Adrenal gland (tissue), 12 donors: ENCODE results near the gene LAMB4. TPM values are rescaled to one million over a fixed set of nuclear protein-coding genes. Genes with fewer than 3 reads are reported as not detected.

Experiments used
- DNase-seq, 7 donors: peaks; one replicate each; pipeline ENCODE4 v3.0.0-alpha.2; 2019 to 2020
- H3K27ac ChIP-seq, 5 donors: fragments of 200-600 bp; sonication (generic) in 4 of 5; 1 replicate in 3 of 5; 2 replicates in 2 of 5; pipeline versions ENCODE4 v1.5.1 to v1.8.0; 2016 to 2020; ENCODE audit warnings: mild to moderate bottlenecking in 1 of 5
- H3K27me3 ChIP-seq: fragments of 200-600 bp; 2 replicates; pipeline ENCODE4 v1.8.0; 2021
- H3K36me3 ChIP-seq, 2 donors: fragments of 200-600 bp; replicated peaks in 1 of 2; 1 replicate in 1 of 2; 2 replicates in 1 of 2; pipeline versions ENCODE4 v1.5.1 to v1.8.0; 2018 to 2022
- H3K4me1 ChIP-seq, 2 donors: fragments of 200-600 bp; replicated peaks in 1 of 2; 1 replicate in 1 of 2; 2 replicates in 1 of 2; pipeline versions ENCODE4 v1.5.1 to v1.8.0; 2018 to 2021
- H3K4me3 ChIP-seq, 4 donors: fragments of 200-600 bp; sonication (generic) in 3 of 4; one replicate each; pipeline ENCODE4 v1.5.1; 2016 to 2018
- H3K9me3 ChIP-seq, 3 donors: fragments of 200-600 bp; sonication (generic) in 1 of 3; replicated peaks in 1 of 3; 1 replicate in 2 of 3; 2 replicates in 1 of 3; pipeline versions ENCODE4 v1.5.1 to v1.8.0; 2016 to 2021
- POLR2A ChIP-seq, 2 donors: fragments of 450-650 bp; IDR thresholded peaks; one replicate each; pipeline ENCODE4 v1.6.1; 2017; ENCODE audit warnings: antibody characterized with exemption in 2 of 2, mild to moderate bottlenecking in 2 of 2, moderate library complexity in 1 of 2
- WGBS, 4 donors: extraction: QIAGEN DNeasy Blood & Tissue Kit in 2 of 4; methylation state at CpG; one replicate each; pipeline versions ENCODE4 v1.1.5 to v1.1.7; 2013 to 2017; 5-methylcytosine and 5-hydroxymethylcytosine counted together
- intact Hi-C, 2 donors: fragments of 100-400 bp; cut with DNase I; formaldehyde crosslinking; loops; one replicate each; pipeline versions ENCODE4 v1.14.1 to v1.15.0; 2022 to 2023
- polyA plus RNA-seq, 3 donors: library from polyadenylated mRNA; stranded (reverse); fragments of 200-250 nt in 2 of 3; fragments of 350-450 nt in 1 of 3; fragmentation: Illumina TruSeq in 1 of 3; extraction: RNeasy Lipid Tissue Mini Kit (QIAGEN cat#74804) in 1 of 3; gene quantifications; one replicate each; pipeline ENCODE4 v1.2.3, GENCODE V29; 2013 to 2014
- total RNA-seq, 9 donors: library from RNA; depleted of rRNA in 4 of 9; stranded (reverse); fragments of >200 nt in 4 of 9; fragments of 120-200 nt in 1 of 9; fragmentation: NEBNext Ultra II Directional in 1 of 9; extraction: Animal tissue kit (Norgen Biotek cat#: 25700) in 1 of 9; gene quantifications; one replicate each; pipeline versions ENCODE4 v1.1.0 to v1.2.4, GENCODE V29; 2013 to 2023
- TF ChIP-seq, protein P1 (sequence below), 6 experiments: fragments of 450-650 bp in 4 of 6; fragments of 200-600 bp in 2 of 6; sonication (generic) in 1 of 6; IDR thresholded peaks; 1 replicate in 5 of 6; 2 replicates in 1 of 6; pipeline versions ENCODE4 v1.5.1 to v1.8.0; 2016 to 2021; ENCODE audit warnings: antibody characterized with exemption in 6 of 6, mild to moderate bottlenecking in 2 of 6, moderate library complexity in 1 of 6
- donor health status: healthy with polysubstance abuse.
- donor health status: Bipolar disorder and iron deficiency.
- donor health status: DM: yes; HTN: yes; CAD: no.
- donor health status: DM: no; HTN: no; CAD: no.
- donor health status: DM: no; HTN: no; CAD: no.
- donor health status: DM: yes; HTN: yes; CAD: no.

The LAMB4 gene
- total and polyA plus RNA-seq, 12 donors = 0.12 to 1.0 (median 0.27) TPM; not detected in 5

DNA sequence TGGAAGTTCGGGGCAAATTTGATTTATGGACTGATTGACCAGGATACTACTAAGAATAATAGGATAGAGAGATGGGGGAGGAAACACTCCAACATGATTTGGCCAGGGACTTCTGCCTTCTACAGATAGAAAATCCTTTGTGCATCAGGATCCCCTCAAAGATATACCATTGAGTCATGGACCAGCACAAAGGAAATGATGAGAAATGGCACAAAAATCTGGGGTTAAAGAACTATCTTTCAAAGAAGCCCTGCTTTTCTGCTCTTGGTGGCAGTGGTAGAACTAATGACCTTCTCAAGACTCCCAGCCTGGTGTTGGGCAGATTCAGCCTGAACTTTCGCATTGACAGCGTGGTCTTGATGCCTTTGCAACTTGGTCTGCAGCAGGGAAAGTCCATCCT lies 99.6 kb downstream of the LAMB4 start:
- no peak for TF ChIP-seq POLR2A (IDR thresholded peaks at IDR 0.05)
- TF ChIP-seq, protein P1, sequence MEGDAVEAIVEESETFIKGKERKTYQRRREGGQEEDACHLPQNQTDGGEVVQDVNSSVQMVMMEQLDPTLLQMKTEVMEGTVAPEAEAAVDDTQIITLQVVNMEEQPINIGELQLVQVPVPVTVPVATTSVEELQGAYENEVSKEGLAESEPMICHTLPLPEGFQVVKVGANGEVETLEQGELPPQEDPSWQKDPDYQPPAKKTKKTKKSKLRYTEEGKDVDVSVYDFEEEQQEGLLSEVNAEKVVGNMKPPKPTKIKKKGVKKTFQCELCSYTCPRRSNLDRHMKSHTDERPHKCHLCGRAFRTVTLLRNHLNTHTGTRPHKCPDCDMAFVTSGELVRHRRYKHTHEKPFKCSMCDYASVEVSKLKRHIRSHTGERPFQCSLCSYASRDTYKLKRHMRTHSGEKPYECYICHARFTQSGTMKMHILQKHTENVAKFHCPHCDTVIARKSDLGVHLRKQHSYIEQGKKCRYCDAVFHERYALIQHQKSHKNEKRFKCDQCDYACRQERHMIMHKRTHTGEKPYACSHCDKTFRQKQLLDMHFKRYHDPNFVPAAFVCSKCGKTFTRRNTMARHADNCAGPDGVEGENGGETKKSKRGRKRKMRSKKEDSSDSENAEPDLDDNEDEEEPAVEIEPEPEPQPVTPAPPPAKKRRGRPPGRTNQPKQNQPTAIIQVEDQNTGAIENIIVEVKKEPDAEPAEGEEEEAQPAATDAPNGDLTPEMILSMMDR (IDR thresholded peaks at IDR 0.05) = no peak
- no peaks in the 10 kb centered on the region for H3K36me3 ChIP-seq
- WGBS, 4 donors = 89 to 95% (median 93%) methylated on average over 3 of the region's 3 CpGs
- H3K4me1 ChIP-seq = no peaks in the 10 kb centered on the region
- H3K4me3 ChIP-seq = no peak overlapping the region
- intact Hi-C loops = no loop called here
- no peaks in the 10 kb centered on the region for H3K27me3 ChIP-seq
- no peak overlapping the region for H3K27ac ChIP-seq
- H3K9me3 ChIP-seq = no peaks in the 10 kb centered on the region
- DNase-seq = no peak

GRCh38 chr7:108029034-108029433 lies 101.1 kb downstream of the LAMB4 start:
- 86 to 96% (median 93%) methylated on average over 3 of the region's 3 CpGs for WGBS, 4 donors
- Histone ChIP-seq H3K4me3 (no peak overlapping the region), H3K27me3 (no peaks in the 10 kb centered on the region), H3K4me1 (no peaks in the 10 kb centered on the region), H3K36me3 (no peaks in the 10 kb centered on the region), H3K9me3 (no peaks in the 10 kb centered on the region), H3K27ac (no peak overlapping the region)
- TF ChIP-seq POLR2A (IDR thresholded peaks at IDR 0.05) = no peak
- TF ChIP-seq, protein P1 (IDR thresholded peaks at IDR 0.05) = no peak
- DNase-seq = no peak
- intact Hi-C loops = no loop called here

- Histone ChIP-seq H3K4me3 (no peak overlapping the region), H3K27me3 (no peaks in the 10 kb centered on the region), H3K9me3 (no peaks in the 10 kb centered on the region), H3K4me1 (no peaks in the 10 kb centered on the region), H3K27ac (no peak overlapping the region), H3K36me3 (no peaks in the 10 kb centered on the region)
- 76 to 88% (median 81%) methylated on average over 2 of the region's 2 CpGs for WGBS, 4 donors
- no peak for DNase-seq
- intact Hi-C loops = no loop called here
- TF ChIP-seq, protein P1 (IDR thresholded peaks at IDR 0.05) = no peak
Measured at GRCh38 chr7:108028111-108028510, 102.0 kb downstream of the LAMB4 start.

DNA sequence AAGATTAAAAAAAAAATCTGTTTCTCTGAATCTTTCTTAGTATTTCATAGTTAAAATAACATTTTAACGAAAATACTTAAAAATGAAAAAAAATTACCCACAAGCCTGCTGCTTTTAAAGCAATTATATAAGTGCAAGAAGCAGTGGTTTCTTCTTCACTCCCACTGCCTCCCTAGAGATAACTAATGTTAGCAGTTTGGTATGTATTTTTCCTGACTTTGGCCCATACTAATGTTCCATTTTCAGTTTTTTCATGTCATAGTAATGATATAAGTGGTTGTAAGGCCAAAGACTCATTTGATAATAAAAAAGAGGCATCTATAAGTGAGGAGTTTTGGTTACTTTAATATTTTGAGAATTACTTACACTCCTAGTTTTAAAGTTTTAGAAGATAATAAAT lies 102.9 kb downstream of the LAMB4 start:
- Histone ChIP-seq H3K27me3 (no peaks in the 10 kb centered on the region), H3K27ac (no peak overlapping the region), H3K4me1 (no peaks in the 10 kb centered on the region), H3K9me3 (no peaks in the 10 kb centered on the region), H3K36me3 (no peaks in the 10 kb centered on the region), H3K4me3 (no peak overlapping the region)
- TF ChIP-seq POLR2A (IDR thresholded peaks at IDR 0.05) = no peak
- TF ChIP-seq, protein P1 (IDR thresholded peaks at IDR 0.05) = no peak
- WGBS, 4 donors = 73 to 91% (median 80%) methylated on average over 1 of the region's 1 CpG
- intact Hi-C loops = no loop called here
- no peak for DNase-seq
